Measurements from ENCODE around the gene MGAT5B.

The MGAT5B gene

DNA sequence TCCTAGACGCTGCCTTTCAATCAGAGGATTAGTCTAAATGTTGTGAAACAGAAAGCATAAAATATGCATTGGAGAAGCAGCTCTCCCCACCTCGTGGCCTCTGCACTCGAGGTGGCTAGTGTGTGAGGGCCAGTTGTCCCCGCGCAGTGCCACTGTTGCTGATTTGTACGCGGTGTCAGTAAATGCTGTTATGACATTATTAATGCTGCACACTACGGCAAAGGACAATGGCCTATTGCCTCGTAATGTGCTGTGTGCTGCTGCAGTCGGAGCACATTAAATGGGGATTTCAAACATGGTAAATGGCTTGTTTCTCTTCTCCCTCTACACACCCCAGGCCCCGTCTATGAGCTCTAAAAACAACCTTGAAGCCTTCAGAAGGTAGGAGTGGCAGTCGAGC is 5.7 kb upstream of the MGAT5B start:
- TF ChIP-seq SIN3A (IDR thresholded peaks at IDR 0.05; ENCODE audit: borderline replicate concordance, insufficient read depth, low read length) (no peak), POLR2AphosphoS5 (IDR thresholded peaks at IDR 0.05; ENCODE audit: low read depth, low read length) (no peak), FOXP2 (optimal IDR thresholded peaks at IDR 0.05; ENCODE audit: borderline replicate concordance, extremely low read depth, extremely low read length, insufficient read depth) (no peak), TAF1 (IDR thresholded peaks at IDR 0.05; ENCODE audit: borderline replicate concordance, insufficient read depth, low read length) (no peak)
- TF ChIP-seq, protein P1, sequence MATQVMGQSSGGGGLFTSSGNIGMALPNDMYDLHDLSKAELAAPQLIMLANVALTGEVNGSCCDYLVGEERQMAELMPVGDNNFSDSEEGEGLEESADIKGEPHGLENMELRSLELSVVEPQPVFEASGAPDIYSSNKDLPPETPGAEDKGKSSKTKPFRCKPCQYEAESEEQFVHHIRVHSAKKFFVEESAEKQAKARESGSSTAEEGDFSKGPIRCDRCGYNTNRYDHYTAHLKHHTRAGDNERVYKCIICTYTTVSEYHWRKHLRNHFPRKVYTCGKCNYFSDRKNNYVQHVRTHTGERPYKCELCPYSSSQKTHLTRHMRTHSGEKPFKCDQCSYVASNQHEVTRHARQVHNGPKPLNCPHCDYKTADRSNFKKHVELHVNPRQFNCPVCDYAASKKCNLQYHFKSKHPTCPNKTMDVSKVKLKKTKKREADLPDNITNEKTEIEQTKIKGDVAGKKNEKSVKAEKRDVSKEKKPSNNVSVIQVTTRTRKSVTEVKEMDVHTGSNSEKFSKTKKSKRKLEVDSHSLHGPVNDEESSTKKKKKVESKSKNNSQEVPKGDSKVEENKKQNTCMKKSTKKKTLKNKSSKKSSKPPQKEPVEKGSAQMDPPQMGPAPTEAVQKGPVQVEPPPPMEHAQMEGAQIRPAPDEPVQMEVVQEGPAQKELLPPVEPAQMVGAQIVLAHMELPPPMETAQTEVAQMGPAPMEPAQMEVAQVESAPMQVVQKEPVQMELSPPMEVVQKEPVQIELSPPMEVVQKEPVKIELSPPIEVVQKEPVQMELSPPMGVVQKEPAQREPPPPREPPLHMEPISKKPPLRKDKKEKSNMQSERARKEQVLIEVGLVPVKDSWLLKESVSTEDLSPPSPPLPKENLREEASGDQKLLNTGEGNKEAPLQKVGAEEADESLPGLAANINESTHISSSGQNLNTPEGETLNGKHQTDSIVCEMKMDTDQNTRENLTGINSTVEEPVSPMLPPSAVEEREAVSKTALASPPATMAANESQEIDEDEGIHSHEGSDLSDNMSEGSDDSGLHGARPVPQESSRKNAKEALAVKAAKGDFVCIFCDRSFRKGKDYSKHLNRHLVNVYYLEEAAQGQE (IDR thresholded peaks at IDR 0.05; ENCODE audit: insufficient read depth in 1 of 2, low read depth in 2 of 2, low read length in 2 of 2) = no peak

DNA sequence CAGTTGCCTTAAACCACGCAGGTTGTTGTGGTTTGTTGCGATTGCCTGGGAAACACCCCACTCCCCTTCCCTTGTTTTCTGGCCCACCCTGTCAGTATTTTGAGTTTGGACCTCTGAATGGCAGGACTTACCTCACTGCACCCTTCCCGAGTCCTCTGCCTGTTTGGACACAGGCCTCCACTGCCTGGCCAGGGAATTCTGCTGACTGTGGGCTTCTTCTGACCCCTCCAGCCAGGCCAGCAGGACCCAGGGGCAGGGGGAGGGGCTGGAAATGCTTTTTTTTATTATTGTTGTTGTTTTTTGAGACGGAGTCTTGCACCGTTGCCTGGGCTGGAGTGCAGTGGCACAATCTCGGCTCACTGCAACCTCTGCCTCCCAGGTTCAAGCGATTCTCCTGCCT is 4.2 kb upstream of the MGAT5B start:
- TF ChIP-seq FOXP2 (optimal IDR thresholded peaks at IDR 0.05; ENCODE audit: borderline replicate concordance, extremely low read depth, extremely low read length, insufficient read depth) = no peak
- TF ChIP-seq, protein P1 (IDR thresholded peaks at IDR 0.05; ENCODE audit: insufficient read depth in 1 of 2, low read depth in 2 of 2, low read length in 2 of 2) = no peak
- no peak for TF ChIP-seq SIN3A (IDR thresholded peaks at IDR 0.05; ENCODE audit: borderline replicate concordance, insufficient read depth, low read length)
- no peak for TF ChIP-seq POLR2AphosphoS5 (IDR thresholded peaks at IDR 0.05; ENCODE audit: low read depth, low read length)
- TF ChIP-seq TAF1 (IDR thresholded peaks at IDR 0.05; ENCODE audit: borderline replicate concordance, insufficient read depth, low read length) = no peak

DNA sequence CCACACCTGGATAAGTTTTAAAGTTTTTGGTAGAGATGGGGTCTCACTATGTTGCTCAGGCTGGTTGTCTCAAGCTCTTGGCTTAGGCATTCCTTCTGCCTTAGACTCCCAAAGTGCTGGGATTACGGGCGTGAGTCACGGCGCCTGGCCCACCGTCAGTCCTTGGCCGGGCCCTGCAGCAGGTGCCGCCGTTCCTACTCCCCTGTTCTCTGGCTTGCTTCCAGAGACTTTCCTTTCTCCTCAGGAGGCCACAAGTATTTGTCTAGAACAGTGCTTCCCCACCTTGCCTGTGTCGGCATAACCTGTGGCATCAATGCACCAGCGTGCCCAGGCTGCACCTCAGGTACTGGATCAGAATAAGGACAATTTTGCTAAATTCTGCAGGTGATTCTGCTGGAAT is 3.0 kb upstream of the MGAT5B start:
- no peak for TF ChIP-seq SIN3A (IDR thresholded peaks at IDR 0.05; ENCODE audit: borderline replicate concordance, insufficient read depth, low read length)
- no peak for TF ChIP-seq POLR2AphosphoS5 (IDR thresholded peaks at IDR 0.05; ENCODE audit: low read depth, low read length)

DNA sequence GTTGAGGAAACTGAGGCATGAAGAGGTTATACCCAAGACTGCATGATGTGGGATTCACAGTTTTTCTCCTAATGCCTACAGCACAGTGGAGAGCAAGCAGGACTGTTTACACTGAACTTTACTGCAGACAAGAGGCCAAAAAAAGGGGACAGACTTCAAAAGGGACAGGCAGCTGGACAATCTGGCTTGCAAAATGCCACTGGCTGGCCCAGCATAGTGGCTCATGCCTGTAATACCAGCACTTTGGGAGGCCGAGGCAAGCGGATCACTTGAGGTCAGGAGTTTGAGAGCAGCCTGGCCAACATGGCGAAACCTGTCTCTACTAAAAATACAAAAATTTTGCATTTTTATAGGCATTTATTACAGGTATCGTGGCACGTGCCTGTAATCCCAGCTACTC is 2.0 kb upstream of the MGAT5B start:
- TF ChIP-seq FOXP2 (optimal IDR thresholded peaks at IDR 0.05; ENCODE audit: borderline replicate concordance, extremely low read depth, extremely low read length, insufficient read depth) = no peak
- TF ChIP-seq TAF1 (IDR thresholded peaks at IDR 0.05; ENCODE audit: borderline replicate concordance, insufficient read depth, low read length) = no peak
- TF ChIP-seq SIN3A (IDR thresholded peaks at IDR 0.05; ENCODE audit: borderline replicate concordance, insufficient read depth, low read length) = no peak
- TF ChIP-seq, protein P1 (IDR thresholded peaks at IDR 0.05; ENCODE audit: insufficient read depth in 1 of 2, low read depth in 2 of 2, low read length in 2 of 2) = no peak
- TF ChIP-seq POLR2AphosphoS5 (IDR thresholded peaks at IDR 0.05; ENCODE audit: low read depth, low read length) = no peak

DNA sequence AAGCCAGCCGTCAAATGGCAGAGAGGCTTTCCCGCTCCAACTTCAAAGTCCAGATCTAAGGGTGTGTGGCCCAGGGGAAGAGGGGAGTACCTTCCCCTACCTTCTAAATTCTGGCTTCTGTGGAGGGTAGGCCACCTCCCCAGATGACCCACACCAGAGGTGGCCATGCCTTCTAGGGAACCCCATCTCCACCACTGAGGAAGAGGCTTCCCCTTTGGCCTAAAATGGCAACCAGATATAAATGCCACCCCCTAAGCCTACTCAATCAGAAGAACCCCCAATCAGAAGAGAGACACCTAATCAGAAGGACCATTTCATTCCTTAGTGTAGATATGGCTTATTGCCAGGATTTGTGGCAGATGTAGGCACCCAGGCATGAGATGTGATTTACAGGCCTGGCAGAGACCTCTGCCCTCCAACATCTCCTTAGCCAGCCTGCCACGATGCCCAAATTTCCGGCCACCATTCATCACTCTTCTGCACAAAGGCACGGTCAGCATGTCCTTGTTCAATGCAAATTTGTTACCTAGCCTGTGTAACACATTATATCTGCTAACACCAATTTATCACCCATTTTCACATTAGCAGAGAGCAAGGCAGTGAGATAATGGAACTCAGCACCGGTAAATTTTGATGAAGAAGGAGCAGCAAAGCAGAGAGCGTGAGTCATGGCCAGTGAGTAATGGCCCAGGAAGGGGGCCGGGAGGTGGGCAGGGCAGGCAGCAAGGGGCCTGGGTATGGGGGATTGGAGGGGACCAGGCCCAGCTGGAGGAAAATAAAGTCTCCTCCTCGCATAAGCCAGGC is 1.2 kb upstream of the MGAT5B start:
- TF ChIP-seq POLR2AphosphoS5 (IDR thresholded peaks at IDR 0.05; ENCODE audit: low read depth, low read length) (no peak), SIN3A (IDR thresholded peaks at IDR 0.05; ENCODE audit: borderline replicate concordance, insufficient read depth, low read length) (no peak), TAF1 (IDR thresholded peaks at IDR 0.05; ENCODE audit: borderline replicate concordance, insufficient read depth, low read length) (no peak), FOXP2 (optimal IDR thresholded peaks at IDR 0.05; ENCODE audit: borderline replicate concordance, extremely low read depth, extremely low read length, insufficient read depth) (no peak)
- TF ChIP-seq, protein P1 (IDR thresholded peaks at IDR 0.05; ENCODE audit: insufficient read depth in 1 of 2, low read depth in 2 of 2, low read length in 2 of 2) = no peak

Measured in PFSK-1 (cell line).